Measurements from ENCODE around the gene FBF1. TPM values are rescaled to one million over a fixed set of nuclear protein-coding genes. Genes with fewer than 3 reads are reported as not detected.
A peak's percentile ranks its signal among the peaks of the same experiment; 100 is the strongest.

The FBF1 gene
- total and polyA plus RNA-seq, 2 of the 4 experiments (the other 2 are of a cell fraction): 4.5 to 8.0 TPM

DNA sequence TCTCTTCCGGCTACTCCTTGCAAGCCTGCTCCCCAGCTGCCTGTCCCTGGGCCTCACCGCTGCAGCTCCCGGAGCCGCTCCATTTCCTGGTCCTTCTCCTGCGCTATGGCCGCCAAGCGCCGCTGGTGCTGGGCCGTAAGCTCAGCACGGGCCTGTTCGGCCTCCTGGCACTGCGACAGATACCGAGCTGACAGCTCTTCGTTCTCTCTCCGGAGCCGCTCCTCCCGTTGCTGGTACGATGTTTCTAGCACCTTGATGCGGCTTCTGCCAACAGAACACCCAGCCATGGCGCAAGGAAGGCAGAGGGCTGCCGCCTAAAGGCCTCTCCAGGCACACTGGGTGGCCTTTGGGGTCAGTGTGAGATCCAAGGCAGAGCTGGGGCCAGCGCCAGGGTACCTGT is 21.2 kb downstream of the FBF1 start:
- dilution Hi-C loops (cut with HindIII; ENCODE audit: low sequenced_read_pairs, unreplicated experiment) (no loop called here), in situ Hi-C loops (cut with MboI; ENCODE audit: low sequenced_read_pairs) (no loop called here), intact Hi-C loops (cut with micrococcal nuclease) (no loop called here)
- Histone ChIP-seq H3K9me3 (ENCODE audit: control insufficient read depth, insufficient read depth, low read length) (no peaks in the 10 kb centered on the region), H2AK5ac (ENCODE audit: low read depth, low read length) (no peak overlapping the region), H3K4me2 (ENCODE audit: low read depth, low read length) (no peak overlapping the region), H3K36me3 (ENCODE audit: control insufficient read depth, insufficient read depth, low read length) (peaks cover 11% of the 10 kb centered on the region), H2BK120ac (ENCODE audit: low read depth, low read length) (no peak overlapping the region), H2AK9ac (replicated peaks; ENCODE audit: low read depth, low read length, poor library complexity) (peak overlapping the region; percentile 26), H2BK15ac (ENCODE audit: low read depth, low read length) (no peak overlapping the region), H2BK5ac (ENCODE audit: low read depth, low read length, poor library complexity, severe bottlenecking) (no peak overlapping the region), H3K27me3 (ENCODE audit: control insufficient read depth, insufficient read depth, low read length) (no peaks in the 10 kb centered on the region), H3K27ac (ENCODE audit: insufficient read depth, low read length) (no peak overlapping the region), H3K4me1 (ENCODE audit: control insufficient read depth, insufficient read depth, low read length) (no peaks in the 10 kb centered on the region), H4K8ac (ENCODE audit: low read depth in 2 of 2, low read length in 2 of 2) (no peak overlapping the region), H3K4ac (ENCODE audit: low read depth, low read length) (no peak overlapping the region), H4K5ac (ENCODE audit: low read depth, low read length) (no peak overlapping the region), H3K18ac (ENCODE audit: low read depth, low read length) (no peak overlapping the region), H3K9me1 (ENCODE audit: insufficient read depth, low read length) (no peaks in the 10 kb centered on the region; the same call in 1 of the 2 replicates), H3K4me3 (ENCODE audit: insufficient read depth, low read depth, low read length) (no peak overlapping the region), H3K56ac (ENCODE audit: extremely low read depth, insufficient read depth, low read length) (no peak overlapping the region), H2AFZ (replicated peaks; ENCODE audit: low read length, poor library complexity) (no peak overlapping the region), H3K79me1 (ENCODE audit: low read depth in 1 of 2, low read length in 2 of 2) (no peaks in the 10 kb centered on the region), H4K91ac (ENCODE audit: insufficient read depth, low read depth, low read length) (no peak overlapping the region), H3K14ac (replicated peaks; ENCODE audit: low read depth, low read length) (no peak overlapping the region), H3K23ac (ENCODE audit: low read depth, low read length) (no peak overlapping the region), H2BK20ac (ENCODE audit: low read depth, low read length) (no peak overlapping the region), H4K20me1 (ENCODE audit: insufficient read depth, low read length) (no peaks in the 10 kb centered on the region; the same call in 1 of the 2 replicates), H3K9ac (ENCODE audit: low read depth, low read length) (no peak overlapping the region)
- ChIA-PET POLR2A (ENCODE audit: unreplicated experiment) (no interaction called here), CTCF (no interaction called here)
- TF ChIP-seq MAFK (IDR thresholded peaks at IDR 0.05; ENCODE audit: low read depth, low read length) (no peak), CTCF (conservative IDR thresholded peaks at IDR 0.05; ENCODE audit: low read depth, low read length) (no peak), RAD21 (IDR thresholded peaks at IDR 0.05; ENCODE audit: low read length) (no peak), CHD1 (IDR thresholded peaks at IDR 0.05; ENCODE audit: low read depth, low read length) (no peak), FOS (IDR thresholded peaks at IDR 0.05; ENCODE audit: low read depth, low read length) (no peak), SMC3 (IDR thresholded peaks at IDR 0.05; ENCODE audit: low read depth, low read length) (no peak), RFX5 (IDR thresholded peaks at IDR 0.05; ENCODE audit: low read depth, low read length) (no peak), CEBPB (IDR thresholded peaks at IDR 0.05; ENCODE audit: low read depth, low read length) (no peak), POLR2A (IDR thresholded peaks at IDR 0.05; ENCODE audit: low read depth, low read length) (no peak), RCOR1 (IDR thresholded peaks at IDR 0.05; ENCODE audit: insufficient replicate concordance, low read length) (no peak), BHLHE40 (IDR thresholded peaks at IDR 0.05; ENCODE audit: low read depth, low read length) (no peak), MAZ (IDR thresholded peaks at IDR 0.05; ENCODE audit: borderline replicate concordance, low read depth, low read length) (no peak), NFE2L2 (IDR thresholded peaks at IDR 0.05; ENCODE audit: low read depth, low read length) (no peak)
- TF ChIP-seq, protein P1, sequence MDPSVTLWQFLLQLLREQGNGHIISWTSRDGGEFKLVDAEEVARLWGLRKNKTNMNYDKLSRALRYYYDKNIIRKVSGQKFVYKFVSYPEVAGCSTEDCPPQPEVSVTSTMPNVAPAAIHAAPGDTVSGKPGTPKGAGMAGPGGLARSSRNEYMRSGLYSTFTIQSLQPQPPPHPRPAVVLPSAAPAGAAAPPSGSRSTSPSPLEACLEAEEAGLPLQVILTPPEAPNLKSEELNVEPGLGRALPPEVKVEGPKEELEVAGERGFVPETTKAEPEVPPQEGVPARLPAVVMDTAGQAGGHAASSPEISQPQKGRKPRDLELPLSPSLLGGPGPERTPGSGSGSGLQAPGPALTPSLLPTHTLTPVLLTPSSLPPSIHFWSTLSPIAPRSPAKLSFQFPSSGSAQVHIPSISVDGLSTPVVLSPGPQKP (IDR thresholded peaks at IDR 0.05; ENCODE audit: borderline replicate concordance, low read depth, low read length): no peak
- TF ChIP-seq, protein P2, sequence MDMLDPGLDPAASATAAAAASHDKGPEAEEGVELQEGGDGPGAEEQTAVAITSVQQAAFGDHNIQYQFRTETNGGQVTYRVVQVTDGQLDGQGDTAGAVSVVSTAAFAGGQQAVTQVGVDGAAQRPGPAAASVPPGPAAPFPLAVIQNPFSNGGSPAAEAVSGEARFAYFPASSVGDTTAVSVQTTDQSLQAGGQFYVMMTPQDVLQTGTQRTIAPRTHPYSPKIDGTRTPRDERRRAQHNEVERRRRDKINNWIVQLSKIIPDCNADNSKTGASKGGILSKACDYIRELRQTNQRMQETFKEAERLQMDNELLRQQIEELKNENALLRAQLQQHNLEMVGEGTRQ (IDR thresholded peaks at IDR 0.05; ENCODE audit: low read depth, low read length): no peak
- ATAC-seq (ENCODE audit: low read depth): no peak
- no peak for DNase-seq
- WGBS, 2 experiments (ENCODE audit: extremely low coverage in 2 of 2, insufficient read length in 1 of 2): 98% methylated on average over 11 of the region's 22 CpGs; no CpG with 5 or more reads in 1 of the 2 experiments
- BruUV-seq (replicated peaks): no TSS peak
